ENCODE results near the gene CNEP1R1. TPM values are rescaled to one million over a fixed set of nuclear protein-coding genes. Genes with fewer than 3 reads are reported as not detected.

CNEP1R1 gene
- total and polyA plus RNA-seq, 2 of the 4 experiments (the other 2 are of a cell fraction) = 16.1 to 22.0 TPM

- intact Hi-C loops (cut with micrococcal nuclease) (no loop called here), dilution Hi-C loops (cut with HindIII; ENCODE audit: low sequenced_read_pairs, unreplicated experiment) (no loop called here), in situ Hi-C loops (cut with MboI; ENCODE audit: low sequenced_read_pairs) (no loop called here)
- Histone ChIP-seq H3K4me1 (ENCODE audit: control insufficient read depth, insufficient read depth, low read length) (no peaks in the 10 kb centered on the region), H3K79me1 (ENCODE audit: low read depth in 1 of 2, low read length in 2 of 2) (no peaks in the 10 kb centered on the region), H2AK9ac (replicated peaks; ENCODE audit: low read depth, low read length, poor library complexity) (no peak overlapping the region), H3K9me3 (ENCODE audit: control insufficient read depth, insufficient read depth, low read length) (no peaks in the 10 kb centered on the region), H2BK15ac (ENCODE audit: low read depth, low read length) (no peak overlapping the region), H4K5ac (ENCODE audit: low read depth, low read length) (no peak overlapping the region), H3K4me3 (ENCODE audit: insufficient read depth, low read depth, low read length) (no peak overlapping the region), H3K36me3 (ENCODE audit: control insufficient read depth, insufficient read depth, low read length) (no peaks in the 10 kb centered on the region), H3K9ac (ENCODE audit: low read depth, low read length) (no peak overlapping the region), H2BK20ac (ENCODE audit: low read depth, low read length) (no peak overlapping the region), H3K56ac (ENCODE audit: extremely low read depth, insufficient read depth, low read length) (no peak overlapping the region), H4K8ac (ENCODE audit: low read depth in 2 of 2, low read length in 2 of 2) (no peak overlapping the region), H3K27me3 (ENCODE audit: control insufficient read depth, insufficient read depth, low read length) (no peaks in the 10 kb centered on the region; the same call in 1 of the 2 replicates), H4K91ac (ENCODE audit: insufficient read depth, low read depth, low read length) (no peak overlapping the region), H3K4me2 (ENCODE audit: low read depth, low read length) (no peak overlapping the region), H3K23ac (ENCODE audit: low read depth, low read length) (no peak overlapping the region), H3K14ac (replicated peaks; ENCODE audit: low read depth, low read length) (no peak overlapping the region), H2BK5ac (ENCODE audit: low read depth, low read length, poor library complexity, severe bottlenecking) (no peak overlapping the region), H2AFZ (replicated peaks; ENCODE audit: low read length, poor library complexity) (no peak overlapping the region), H2BK120ac (ENCODE audit: low read depth, low read length) (no peak overlapping the region), H3K18ac (ENCODE audit: low read depth, low read length) (no peak overlapping the region), H3K9me1 (ENCODE audit: insufficient read depth, low read length) (no peaks in the 10 kb centered on the region), H2AK5ac (ENCODE audit: low read depth, low read length) (no peak overlapping the region), H3K27ac (ENCODE audit: insufficient read depth, low read length) (no peak overlapping the region), H4K20me1 (ENCODE audit: insufficient read depth, low read length) (no peaks in the 10 kb centered on the region), H3K4ac (ENCODE audit: low read depth, low read length) (no peak overlapping the region)
- TF ChIP-seq NFE2L2 (IDR thresholded peaks at IDR 0.05; ENCODE audit: low read depth, low read length) = no peak
- no peak for TF ChIP-seq MAFK (IDR thresholded peaks at IDR 0.05; ENCODE audit: low read depth, low read length)
- no peak for TF ChIP-seq RAD21 (IDR thresholded peaks at IDR 0.05; ENCODE audit: low read length)
- TF ChIP-seq FOS (IDR thresholded peaks at IDR 0.05; ENCODE audit: low read depth, low read length) = no peak
- no peak for TF ChIP-seq CHD1 (IDR thresholded peaks at IDR 0.05; ENCODE audit: low read depth, low read length)
- no peak for TF ChIP-seq RCOR1 (IDR thresholded peaks at IDR 0.05; ENCODE audit: insufficient replicate concordance, low read length)
- TF ChIP-seq CTCF (conservative IDR thresholded peaks at IDR 0.05; ENCODE audit: low read depth, low read length) = no peak
- no peak for TF ChIP-seq MXI1 (IDR thresholded peaks at IDR 0.05; ENCODE audit: borderline replicate concordance, low read depth, low read length)
- no peak for TF ChIP-seq BHLHE40 (IDR thresholded peaks at IDR 0.05; ENCODE audit: low read depth, low read length)
- TF ChIP-seq RFX5 (IDR thresholded peaks at IDR 0.05; ENCODE audit: low read depth, low read length) = no peak
- TF ChIP-seq CEBPB (IDR thresholded peaks at IDR 0.05; ENCODE audit: low read depth, low read length) = no peak
- TF ChIP-seq SMC3 (IDR thresholded peaks at IDR 0.05; ENCODE audit: low read depth, low read length) = no peak
- TF ChIP-seq ELK1 (IDR thresholded peaks at IDR 0.05; ENCODE audit: borderline replicate concordance, low read depth, low read length) = no peak
- no peak for TF ChIP-seq USF2 (IDR thresholded peaks at IDR 0.05; ENCODE audit: low read depth, low read length)
- TF ChIP-seq MAZ (IDR thresholded peaks at IDR 0.05; ENCODE audit: borderline replicate concordance, low read depth, low read length) = no peak
- no peak for TF ChIP-seq POLR2A (IDR thresholded peaks at IDR 0.05; ENCODE audit: low read depth, low read length)
- POLR2A ChIA-PET (ENCODE audit: unreplicated experiment) = no interaction called here
- CTCF ChIA-PET = interaction anchor here (0.6 kb wide), 1 partner anchor 12 kb away, joined by 3 read pairs; no protein-coding TSS in a partner anchor
- ATAC-seq (ENCODE audit: low read depth) (no peak), DNase-seq (no peak)
- BruUV-seq (replicated peaks) = no TSS peak
- WGBS, 2 experiments (ENCODE audit: extremely low coverage in 2 of 2, insufficient read length in 1 of 2) = 58 to 100% methylated on average over 1 to 2 of the region's 5 CpGs
Measured at GRCh38 chr16:49998991-49999390, 26.0 kb upstream of the CNEP1R1 start.
